Uterus (tissue), 4 donors: ENCODE data around the gene TLE3. TPM values are rescaled to one million over a fixed set of nuclear protein-coding genes. Genes with fewer than 3 reads are reported as not detected.
A peak's percentile ranks its signal among the peaks of the same experiment; 100 is the strongest.

Source experiments
- DNase-seq, 2 donors: peaks; one replicate each; pipeline ENCODE4 v3.0.0-alpha.2; 2019 to 2020
- H3K27ac ChIP-seq, 2 donors: fragments of 200-600 bp; sonication (generic); 1 replicate in 1 of 2; 2 replicates in 1 of 2; pipeline ENCODE4 v1.5.1; 2016 to 2018
- H3K27me3 ChIP-seq, 2 donors: fragments of 200-600 bp; sonication (generic); one replicate each; pipeline ENCODE4 v1.5.1; 2018 to 2019; ENCODE audit warnings: control low read depth in 1 of 2
- H3K36me3 ChIP-seq, 2 donors: fragments of 200-600 bp; sonication (generic); one replicate each; pipeline ENCODE4 v1.5.1; 2019; ENCODE audit warnings: control low read depth in 1 of 2
- H3K4me1 ChIP-seq, 2 donors: fragments of 200-600 bp; sonication (generic); one replicate each; pipeline ENCODE4 v1.5.1; 2018 to 2019; ENCODE audit warnings: control low read depth in 1 of 2
- H3K4me3 ChIP-seq, 2 donors: fragments of 200-600 bp; sonication (generic); 1 replicate in 1 of 2; 2 replicates in 1 of 2; pipeline ENCODE4 v1.5.1; 2018 to 2019; ENCODE audit warnings: mild to moderate bottlenecking in 1 of 2
- H3K9me3 ChIP-seq, 2 donors: fragments of 200-600 bp; sonication (generic); one replicate each; pipeline ENCODE4 v1.5.1; 2019; ENCODE audit warnings: control low read depth in 1 of 2
- CTCF ChIP-seq, 4 experiments: fragments of 200-600 bp in 2 of 4; fragments of 450-650 bp in 2 of 4; sonication (generic) in 2 of 4; IDR thresholded peaks; one replicate each; pipeline ENCODE4 v1.5.1; 2016 to 2019; ENCODE audit warnings: antibody characterized with exemption in 4 of 4, mild to moderate bottlenecking in 2 of 4, moderate library complexity in 1 of 4
- POLR2A ChIP-seq, 2 donors: fragments of 450-650 bp; IDR thresholded peaks; one replicate each; pipeline ENCODE4 v1.6.1; 2016; ENCODE audit warnings: antibody characterized with exemption in 2 of 2, mild to moderate bottlenecking in 1 of 2, moderate library complexity in 1 of 2
- intact Hi-C: fragments of 100-400 bp; cut with DNase I; formaldehyde crosslinking; loops from one replicate; pipeline ENCODE4 v1.15.1; 2023; ENCODE audit warnings: low total_unique reads
- total RNA-seq, 4 donors: library from RNA; depleted of rRNA in 3 of 4; stranded (reverse); fragments of >200 nt in 3 of 4; gene quantifications; one replicate each; pipeline versions ENCODE4 v1.1.0 to v1.2.4, GENCODE V29; 2014 to 2023
- donor health status: DM: yes; HTN: yes; CAD: no.

TLE3 gene
- total RNA-seq, 4 donors from 2014 or later, result 7.4 to 244 (median 49.4) TPM

GRCh38 chr15:70064441-70064840 is 33.3 kb downstream of the TLE3 start:
- H3K4me3 ChIP-seq, result no peak overlapping the region
- DNase-seq, result no peak
- no peaks in the 10 kb centered on the region for H3K9me3 ChIP-seq
- H3K36me3 ChIP-seq, result no peaks in the 10 kb centered on the region
- peak overlapping the region; percentile 39 to 72 for H3K27ac ChIP-seq
- intact Hi-C loops, result no loop called here
- TF ChIP-seq CTCF (IDR thresholded peaks at IDR 0.05) (no peak), POLR2A (IDR thresholded peaks at IDR 0.05) (no peak)
- peaks cover 5 to 10% of the 10 kb centered on the region in 2 donors for H3K4me1 ChIP-seq
- no peaks in the 10 kb centered on the region for H3K27me3 ChIP-seq

- intact Hi-C loops, result no loop called here
- TF ChIP-seq CTCF (IDR thresholded peaks at IDR 0.05) (no peak), POLR2A (IDR thresholded peaks at IDR 0.05) (no peak)
- no peak for DNase-seq
- Histone ChIP-seq H3K4me1 (peaks cover 5 to 10% of the 10 kb centered on the region in 2 donors), H3K27me3 (no peaks in the 10 kb centered on the region), H3K27ac (peak overlapping the region; percentile 39 to 72), H3K36me3 (no peaks in the 10 kb centered on the region), H3K4me3 (no peak overlapping the region), H3K9me3 (no peaks in the 10 kb centered on the region)
Observed at GRCh38 chr15:70063980-70064379, 33.7 kb downstream of the TLE3 start.

- intact Hi-C loops, result no loop called here
- Histone ChIP-seq H3K9me3 (no peaks in the 10 kb centered on the region), H3K27me3 (no peaks in the 10 kb centered on the region), H3K4me1 (peaks cover 5 to 10% of the 10 kb centered on the region in 2 donors), H3K27ac (peak overlapping the region; percentile 39 to 72), H3K36me3 (no peaks in the 10 kb centered on the region), H3K4me3 (no peak overlapping the region)
- TF ChIP-seq CTCF (IDR thresholded peaks at IDR 0.05), result no peak
- TF ChIP-seq POLR2A (IDR thresholded peaks at IDR 0.05), result no peak
- peak; percentile 61 to 72 for DNase-seq
Observed at GRCh38 chr15:70063261-70063925, 34.3 kb downstream of the TLE3 start.

- H3K4me1 ChIP-seq, result peaks cover 5 to 10% of the 10 kb centered on the region in 2 donors
- no peaks in the 10 kb centered on the region for H3K27me3 ChIP-seq
- no peak overlapping the region for H3K4me3 ChIP-seq
- no peak for TF ChIP-seq POLR2A (IDR thresholded peaks at IDR 0.05)
- no peak for TF ChIP-seq CTCF (IDR thresholded peaks at IDR 0.05)
- peak overlapping the region; percentile 39 to 72 for H3K27ac ChIP-seq
- intact Hi-C loops, result no loop called here
- no peaks in the 10 kb centered on the region for H3K36me3 ChIP-seq
- no peaks in the 10 kb centered on the region for H3K9me3 ChIP-seq
- DNase-seq, result peak; percentile 78 to 87
Observed at GRCh38 chr15:70062321-70062956, 35.3 kb downstream of the TLE3 start.

GRCh38 chr15:70061696-70062270 is 35.9 kb downstream of the TLE3 start:
- Histone ChIP-seq H3K4me3 (no peak overlapping the region), H3K27ac (peak overlapping the region in 1 of 2 donors; percentile 39), H3K27me3 (no peaks in the 10 kb centered on the region), H3K4me1 (peaks cover 5 to 10% of the 10 kb centered on the region in 2 donors), H3K9me3 (no peaks in the 10 kb centered on the region), H3K36me3 (no peaks in the 10 kb centered on the region)
- intact Hi-C loops, result no loop called here
- DNase-seq, result no peak
- TF ChIP-seq CTCF (IDR thresholded peaks at IDR 0.05), result no peak
- no peak for TF ChIP-seq POLR2A (IDR thresholded peaks at IDR 0.05)
